RPMI8226 (cell line): ENCODE measurements around the gene LRRC8D.

Source experiments
- DNase-seq: peaks from one replicate; pipeline ENCODE4 v3.0.0-alpha.2; 2015

The LRRC8D gene

GRCh38 chr1:89872567-89872966 lies 51.7 kb downstream of the LRRC8D start:
- DNase-seq = no peak

GRCh38 chr1:89873288-89873687 lies 52.5 kb downstream of the LRRC8D start:
- DNase-seq = no peak

GRCh38 chr1:89873770-89874169 lies 52.9 kb downstream of the LRRC8D start:
- no peak for DNase-seq

GRCh38 chr1:89876463-89876862 lies 55.6 kb downstream of the LRRC8D start:
- DNase-seq = no peak

GRCh38 chr1:89877756-89878155 lies 56.9 kb downstream of the LRRC8D start:
- no peak for DNase-seq

GRCh38 chr1:89878256-89878655 lies 57.4 kb downstream of the LRRC8D start:
- DNase-seq = no peak

GRCh38 chr1:89880679-89881078 lies 59.8 kb downstream of the LRRC8D start:
- DNase-seq = no peak

- DNase-seq = no peak
These were observed 60.7 kb downstream of the LRRC8D start for GRCh38 chr1:89881415-89882058.

GRCh38 chr1:89882348-89883029 lies 61.7 kb downstream of the LRRC8D start:
- DNase-seq = no peak

- no peak for DNase-seq
These were observed 62.2 kb downstream of the LRRC8D start for GRCh38 chr1:89883030-89883379.

- no peak for DNase-seq
These were observed 64.1 kb downstream of the LRRC8D start for GRCh38 chr1:89884718-89885596.

- no peak for DNase-seq
These were observed 66.4 kb downstream of the LRRC8D start for GRCh38 chr1:89887270-89887669.

- no peak for DNase-seq
These were observed 66.9 kb downstream of the LRRC8D start for GRCh38 chr1:89887713-89888112.

- no peak for DNase-seq
These were observed 67.9 kb downstream of the LRRC8D start for GRCh38 chr1:89888480-89889322.

GRCh38 chr1:89889323-89889615 lies 68.4 kb downstream of the LRRC8D start:
- DNase-seq = no peak

- no peak for DNase-seq
These were observed 69.4 kb downstream of the LRRC8D start for GRCh38 chr1:89890085-89890752.

GRCh38 chr1:89892816-89893215 lies 72.0 kb downstream of the LRRC8D start:
- DNase-seq = no peak

GRCh38 chr1:89894210-89895201 lies 73.7 kb downstream of the LRRC8D start:
- no peak for DNase-seq

- no peak for DNase-seq
These were observed 75.5 kb downstream of the LRRC8D start for GRCh38 chr1:89896105-89896942.
